NOMO-1 treated with dmso at 0.1 percent for 144 hours (cell line): Measurements from ENCODE around the gene APEX2.
"Not testable (repeated sequence)": the region's sequence is repeated elsewhere in the genome, so short reads cannot be mapped to it uniquely, and the experiment has no call there.

ENCODE experiments used
- DNase-seq: peaks from one replicate; lab custom pipeline; 2025; ENCODE audit not compliant: unreplicated experiment; lab: John Stamatoyannopoulos, UW

Gene APEX2

GRCh38 chrX:55011294-55011693, 11.1 kb downstream of the APEX2 start:
- no peak for DNase-seq

- DNase-seq, result no peak
Observed at GRCh38 chrX:55014897-55015299, 14.7 kb downstream of the APEX2 start.

DNA sequence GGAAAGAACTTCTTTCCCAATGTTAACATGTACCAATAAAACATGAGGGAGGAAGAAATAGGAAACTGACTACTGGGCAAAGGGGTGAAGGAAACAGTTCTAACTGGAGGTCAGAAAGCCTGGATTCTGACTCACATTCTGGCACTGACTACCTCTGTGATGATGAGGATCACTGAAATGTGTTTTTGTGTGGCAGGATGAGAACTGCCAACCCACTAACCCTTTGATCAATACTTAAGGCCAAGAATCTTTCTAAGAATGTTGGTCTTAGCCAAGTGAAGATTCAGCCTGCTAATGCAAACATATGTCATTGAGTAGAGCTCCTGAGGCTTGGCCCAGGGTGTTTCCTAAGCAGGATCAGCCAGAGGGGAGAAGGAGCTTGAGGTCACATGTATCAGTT, 26.0 kb downstream of the APEX2 start:
- no peak for DNase-seq

- DNase-seq, result no peak
Observed at GRCh38 chrX:55026840-55027239, 26.7 kb downstream of the APEX2 start.

DNA sequence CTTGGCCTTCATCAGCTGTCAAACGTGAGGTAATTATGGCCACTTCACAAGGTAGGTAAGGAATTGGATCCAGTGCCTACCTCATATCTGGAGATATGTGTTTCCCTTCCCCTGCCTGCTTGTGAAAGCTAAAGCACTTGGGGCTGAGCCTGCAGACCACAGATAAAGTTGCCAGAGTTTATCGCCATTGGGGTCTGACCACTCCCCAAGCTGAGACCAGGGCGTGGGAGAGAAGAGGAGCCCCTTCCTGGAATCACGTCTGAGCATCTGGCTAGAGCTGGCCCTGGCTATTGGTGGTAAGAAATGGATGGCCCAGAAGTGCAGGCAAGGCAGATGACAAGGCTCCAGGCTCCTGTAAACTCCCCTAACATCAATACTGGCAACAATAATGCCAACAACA, 27.9 kb downstream of the APEX2 start:
- DNase-seq, result no peak

- DNase-seq, result no peak
Observed at GRCh38 chrX:55028611-55029010, 28.4 kb downstream of the APEX2 start.

- DNase-seq, result no peak
Observed at GRCh38 chrX:55029291-55029690, 29.1 kb downstream of the APEX2 start.

GRCh38 chrX:55030271-55031205, 30.4 kb downstream of the APEX2 start, which contains the start of gene ALAS2:
Gene ALAS2, minus strand, starts transcription at chrX:55030977. Its CDS starts 4,977 bp downstream, at chrX:55026000.
- no peak for DNase-seq

DNA sequence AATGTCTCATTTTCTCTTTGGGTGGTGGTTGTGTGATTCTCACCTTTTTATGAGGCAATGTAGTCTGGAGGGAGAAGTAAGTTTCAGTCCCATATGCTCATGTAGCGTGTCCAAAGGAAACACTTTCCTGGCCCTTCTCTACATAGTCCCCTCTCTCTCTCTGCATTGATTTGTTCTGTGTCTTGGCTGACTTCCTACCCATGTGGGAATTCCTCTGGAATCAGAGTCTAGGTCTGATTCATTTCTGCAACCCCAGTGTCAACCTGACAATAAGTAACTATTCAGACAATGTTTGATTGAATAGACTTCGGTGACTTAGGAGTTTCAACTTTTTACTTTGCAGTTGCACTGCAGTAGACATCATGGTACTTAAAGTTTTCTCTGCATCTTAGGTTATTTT, 33.3 kb downstream of the APEX2 start:
- DNase-seq, result no peak

DNA sequence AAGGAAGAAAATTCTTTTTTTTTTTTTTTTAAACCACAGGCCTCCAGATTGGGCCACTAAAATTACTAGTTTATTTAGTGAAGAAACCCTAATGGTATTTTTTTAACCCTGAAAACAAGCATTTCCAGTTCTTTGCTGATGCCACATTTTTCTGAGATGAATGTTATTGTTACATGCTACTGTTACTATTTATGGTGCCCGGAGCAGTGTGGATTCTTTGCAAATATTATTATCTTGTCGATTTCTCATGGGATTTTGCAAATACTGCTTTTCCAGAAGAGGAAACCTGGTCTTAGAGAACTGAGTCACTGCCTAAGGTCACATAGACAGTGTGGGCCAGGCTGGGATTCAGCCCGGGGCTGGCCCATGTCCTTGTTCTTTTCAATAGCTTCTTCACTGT, 39.3 kb downstream of the APEX2 start:
- DNase-seq, result no peak

- DNase-seq, result no peak
Observed at GRCh38 chrX:55041514-55041913, 41.4 kb downstream of the APEX2 start.

- not testable (repeated sequence) for DNase-seq
Observed at GRCh38 chrX:55050599-55050998, 50.4 kb downstream of the APEX2 start.

DNA sequence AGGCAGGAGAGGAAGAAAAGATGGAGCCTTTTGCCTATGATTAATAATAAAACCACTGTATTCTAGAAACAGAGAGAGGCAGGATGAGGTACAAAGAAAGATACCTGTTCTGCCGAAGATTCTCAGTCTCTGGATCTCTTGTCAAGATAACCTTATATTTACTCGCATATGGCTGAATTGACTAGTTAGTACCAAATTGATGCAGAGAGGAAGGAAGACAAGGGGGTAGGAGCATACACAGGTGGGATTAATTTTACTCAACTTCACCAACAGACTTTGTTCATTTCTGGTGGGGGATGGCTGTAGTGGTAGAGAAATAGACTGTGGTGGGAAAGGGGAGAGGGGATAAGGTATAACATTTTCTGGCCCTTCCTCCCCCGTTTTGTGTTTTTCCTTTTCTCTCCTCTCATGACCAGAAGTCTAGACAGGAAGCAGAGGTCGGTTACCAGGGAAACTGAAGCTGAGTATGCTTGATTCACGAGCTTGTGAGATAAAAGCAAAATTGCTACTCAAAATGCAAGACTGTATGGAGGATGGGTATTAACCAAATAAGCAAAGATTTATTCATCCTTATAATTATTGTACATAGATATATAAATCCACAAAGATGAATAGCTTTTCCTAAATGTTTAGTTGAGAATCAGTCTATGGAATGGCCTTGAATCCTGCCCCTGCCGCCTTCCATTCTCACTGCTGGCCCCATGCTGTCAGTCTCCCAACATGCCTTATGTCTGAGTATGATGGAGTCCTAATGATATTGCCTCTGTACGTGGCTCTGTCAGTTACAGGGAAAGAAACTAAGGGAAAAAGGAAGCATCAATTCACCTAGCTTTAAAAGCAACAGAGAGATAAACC, 56.9 kb downstream of the APEX2 start:
- DNase-seq, result no peak

GRCh38 chrX:55057675-55058249, 57.6 kb downstream of the APEX2 start:
- DNase-seq, result no peak
